LNCaP clone FGC (cell line): ENCODE data around the gene TOMM70.

ENCODE experiments used
- DNase-seq: peaks from one replicate; pipeline ENCODE4 v3.0.0-alpha.2; 2011; ENCODE audit warnings: low read depth
- H3K4me3 ChIP-seq: 2 replicates; pipeline ENCODE4 v1.5.1; 2011; ENCODE audit warnings: mild to moderate bottlenecking, low read depth, low read length, control low read depth
- CTCF ChIP-seq: IDR thresholded peaks from 2 replicates; pipeline ENCODE4 v1.5.1; 2012; ENCODE audit warnings: mild to moderate bottlenecking; ENCODE audit not compliant: control insufficient read depth, insufficient read depth; ENCODE audit errors: extremely low read depth

The TOMM70 gene

DNA sequence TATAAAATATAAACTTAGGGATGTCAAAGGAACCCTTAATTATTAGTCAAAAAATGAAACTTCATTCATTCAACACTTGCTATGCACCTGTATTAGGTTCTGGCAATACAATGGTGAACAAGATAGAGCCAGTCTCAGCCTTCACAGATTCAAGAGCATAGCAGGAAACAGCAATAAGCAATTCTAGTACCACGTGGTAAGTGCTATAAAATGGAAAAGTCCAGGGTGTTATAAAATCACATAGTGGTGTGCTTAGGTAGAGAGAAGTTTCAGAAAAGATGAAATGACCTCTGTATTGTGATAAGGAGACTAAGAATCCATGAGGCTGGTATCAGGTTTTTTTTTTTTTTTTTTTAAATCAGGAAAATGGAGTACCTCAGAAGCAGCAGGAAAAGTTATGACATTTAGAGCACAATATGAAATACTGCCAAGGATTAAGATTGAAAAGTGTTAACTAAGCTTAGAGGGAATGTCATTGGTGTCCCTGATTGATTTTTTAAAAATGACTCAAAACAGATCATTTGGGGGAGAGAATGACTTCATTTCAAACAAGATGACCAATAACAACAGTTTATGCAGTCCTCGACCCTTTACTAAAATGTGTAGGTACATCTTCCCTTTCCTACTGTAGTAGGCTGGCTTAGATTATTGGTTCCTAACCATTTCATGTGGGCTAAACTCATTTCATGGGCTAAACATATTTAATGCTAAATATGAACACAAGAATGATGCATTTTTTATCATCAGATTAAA, 5.0 kb downstream of the TOMM70 start:
- no peak overlapping the region for H3K4me3 ChIP-seq
- no peak for DNase-seq
- no peak for TF ChIP-seq CTCF

DNA sequence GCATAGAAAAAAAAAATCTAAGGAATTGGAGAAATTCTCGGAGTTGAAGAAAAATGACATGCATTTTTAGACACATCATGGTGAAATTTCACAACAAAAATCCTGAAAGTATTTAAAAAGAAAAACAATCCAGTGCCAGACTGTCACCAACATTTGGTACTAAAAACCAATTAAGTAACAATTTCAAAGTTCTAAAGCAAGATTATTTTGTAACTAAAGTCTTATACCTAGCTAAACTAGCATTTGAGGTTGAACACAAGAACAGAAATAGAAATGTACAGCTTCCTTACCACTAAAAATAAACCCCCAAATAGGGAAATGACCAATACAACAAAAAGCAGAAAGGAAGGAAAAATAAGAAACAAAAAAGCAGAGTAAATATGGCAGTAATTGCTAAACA, 11.9 kb downstream of the TOMM70 start:
- DNase-seq: no peak
- no peak overlapping the region for H3K4me3 ChIP-seq
- no peak for TF ChIP-seq CTCF

DNA sequence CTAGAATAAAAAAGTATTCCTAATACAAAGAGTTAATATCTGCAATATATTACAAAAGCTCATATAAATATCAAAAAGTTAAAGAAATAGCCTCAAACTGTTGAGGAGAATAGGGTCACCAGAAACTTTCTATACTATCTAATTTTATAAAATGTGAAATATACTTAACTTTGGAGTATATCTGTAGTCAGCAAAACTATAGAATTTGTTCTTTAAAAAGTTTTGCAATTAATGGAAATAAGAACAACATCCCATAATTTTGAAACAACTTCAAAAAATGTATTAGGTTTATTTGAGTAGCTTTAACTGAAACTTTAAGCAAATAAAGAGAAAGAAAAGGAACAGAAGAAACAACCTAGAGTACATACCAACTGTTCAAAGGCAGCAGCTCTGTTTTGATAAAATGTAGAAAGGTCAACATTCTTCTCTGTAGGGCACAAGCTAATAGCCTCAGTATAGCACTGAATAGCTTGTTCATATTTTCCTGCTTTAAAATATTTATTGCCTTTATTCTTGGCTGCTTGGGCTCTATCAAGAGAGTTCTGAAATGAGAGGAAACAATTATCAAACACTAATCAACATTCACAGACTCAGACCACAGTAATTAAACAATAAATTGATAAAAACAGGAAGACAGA, 14.3 kb downstream of the TOMM70 start:
- DNase-seq: no peak
- no peak for TF ChIP-seq CTCF
- H3K4me3 ChIP-seq: no peak overlapping the region

- TF ChIP-seq CTCF: no peak
- no peak for DNase-seq
- no peak overlapping the region for H3K4me3 ChIP-seq
These were observed 16.0 kb downstream of the TOMM70 start for GRCh38 chr3:100384733-100385525.

- no peak overlapping the region for H3K4me3 ChIP-seq
- DNase-seq: no peak
- TF ChIP-seq CTCF: no peak
These were observed 24.6 kb downstream of the TOMM70 start for GRCh38 chr3:100376301-100376700.

- no peak for TF ChIP-seq CTCF
- no peak for DNase-seq
- H3K4me3 ChIP-seq: no peak overlapping the region
These were observed 26.4 kb downstream of the TOMM70 start for GRCh38 chr3:100374521-100374920.

DNA sequence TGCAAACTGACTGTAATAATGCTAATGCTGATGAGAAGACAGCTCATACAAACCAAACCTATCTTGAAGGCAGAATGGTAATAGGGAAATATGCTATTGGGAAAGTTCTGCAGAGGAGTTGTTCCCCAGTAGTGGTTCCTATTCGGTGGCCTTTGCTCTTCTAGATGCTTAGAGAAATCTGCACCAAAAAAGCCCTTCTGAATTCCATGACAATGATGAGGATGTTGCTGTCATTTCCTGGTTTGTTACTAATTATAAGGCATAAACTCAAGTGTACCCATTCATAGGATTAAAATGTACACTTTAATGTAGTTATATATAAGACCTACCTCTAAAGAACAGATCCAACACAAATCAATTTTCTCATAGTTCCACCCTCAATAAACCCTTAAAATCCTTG, 30.1 kb downstream of the TOMM70 start:
- no peak overlapping the region for H3K4me3 ChIP-seq
- no peak for TF ChIP-seq CTCF
- DNase-seq: no peak
